HEK293 (cell line): ENCODE results near the gene NRIP1.

Experiments used
- CTCF ChIP-seq: fragments of 450-650 bp; formaldehyde crosslinking; IDR thresholded peaks from 2 replicates; pipeline ENCODE4 v1.5.1; 2016; ENCODE audit warnings: missing biosample characterization, missing genetic modification characterization
- ZNF274 ChIP-seq, 2 experiments: fragments of 200-500 bp in 1 of 2; fragments of 450-650 bp in 1 of 2; sonication (Bioruptor generic) in 1 of 2; formaldehyde crosslinking in 1 of 2; IDR thresholded peaks; 2 replicates each; pipeline versions ENCODE4 v1.5.1 to v1.6.1; 2014 to 2016; ENCODE audit warnings: borderline replicate concordance in 1 of 2, inconsistent platforms in 1 of 2, low read length in 1 of 2, missing biosample characterization in 1 of 2, missing genetic modification characterization in 1 of 2
- ZNF292 ChIP-seq: fragments of 450-650 bp; formaldehyde crosslinking; IDR thresholded peaks from 2 replicates; pipeline ENCODE4 v1.5.1; 2016; ENCODE audit warnings: low read depth, missing biosample characterization, missing genetic modification characterization, borderline replicate concordance
- ZNF433 ChIP-seq: fragments of 450-650 bp; formaldehyde crosslinking; IDR thresholded peaks from 2 replicates; pipeline ENCODE4 v1.5.1; 2016; ENCODE audit warnings: missing biosample characterization, missing genetic modification characterization, low read depth
- TF ChIP-seq, protein P1 (sequence below): sonication (generic); formaldehyde crosslinking; IDR thresholded peaks from 2 replicates; pipeline ENCODE4 v1.8.1; 2022; ENCODE audit warnings: mild to moderate bottlenecking, moderate library complexity, missing genetic modification reagents

- no peak for TF ChIP-seq CTCF
- no peak for TF ChIP-seq ZNF274 (IDR thresholded peaks at IDR 0.05; ENCODE audit: low read length)
- no peak for TF ChIP-seq ZNF274 (tag by site-specific recombination; IDR thresholded peaks at IDR 0.05; ENCODE audit: borderline replicate concordance)
- TF ChIP-seq ZNF433 (tag by site-specific recombination): no peak
- TF ChIP-seq, protein P1, sequence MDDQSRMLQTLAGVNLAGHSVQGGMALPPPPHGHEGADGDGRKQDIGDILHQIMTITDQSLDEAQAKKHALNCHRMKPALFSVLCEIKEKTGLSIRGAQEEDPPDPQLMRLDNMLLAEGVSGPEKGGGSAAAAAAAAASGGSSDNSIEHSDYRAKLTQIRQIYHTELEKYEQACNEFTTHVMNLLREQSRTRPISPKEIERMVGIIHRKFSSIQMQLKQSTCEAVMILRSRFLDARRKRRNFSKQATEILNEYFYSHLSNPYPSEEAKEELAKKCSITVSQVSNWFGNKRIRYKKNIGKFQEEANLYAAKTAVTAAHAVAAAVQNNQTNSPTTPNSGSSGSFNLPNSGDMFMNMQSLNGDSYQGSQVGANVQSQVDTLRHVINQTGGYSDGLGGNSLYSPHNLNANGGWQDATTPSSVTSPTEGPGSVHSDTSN: no peak
- TF ChIP-seq ZNF292 (tag by site-specific recombination): no peak
These were observed 32.8 kb upstream of the NRIP1 start for GRCh38 chr21:15097580-15097979.
